NCI-H524 (cell line): ENCODE results near the gene ABCA1.
A peak's percentile ranks its signal among the peaks of the same experiment; 100 is the strongest.
"Not testable (repeated sequence)": the region's sequence is repeated elsewhere in the genome, so short reads cannot be mapped to it uniquely, and the experiment has no call there.

Experiments used
- DNase-seq, 2 experiments: peaks; one replicate each; lab custom pipeline; 2025; lab: John Stamatoyannopoulos, UW

ABCA1 gene

GRCh38 chr9:104905153-104905901 is 22.6 kb downstream of the ABCA1 start:
- no peak for DNase-seq

GRCh38 chr9:104903609-104904008 is 24.3 kb downstream of the ABCA1 start:
- no peak for DNase-seq

GRCh38 chr9:104900871-104901270 is 27.1 kb downstream of the ABCA1 start:
- no peak for DNase-seq

GRCh38 chr9:104900324-104900723 is 27.6 kb downstream of the ABCA1 start:
- no peak for DNase-seq

- DNase-seq, result no peak
Measured at GRCh38 chr9:104899759-104900247, 28.2 kb downstream of the ABCA1 start.

GRCh38 chr9:104898376-104898775 is 29.6 kb downstream of the ABCA1 start:
- not testable (repeated sequence) for DNase-seq

- no peak for DNase-seq
Measured at GRCh38 chr9:104896131-104896530, 31.8 kb downstream of the ABCA1 start.

GRCh38 chr9:104895572-104895971 is 32.4 kb downstream of the ABCA1 start:
- no peak for DNase-seq

- no peak for DNase-seq
Measured at GRCh38 chr9:104892701-104893100, 35.3 kb downstream of the ABCA1 start.

GRCh38 chr9:104890433-104890770 is 37.6 kb downstream of the ABCA1 start:
- DNase-seq, result no peak

GRCh38 chr9:104885818-104886709 is 41.9 kb downstream of the ABCA1 start:
- DNase-seq, result no peak

GRCh38 chr9:104883169-104883568 is 44.8 kb downstream of the ABCA1 start:
- no peak for DNase-seq

- peak; percentile 87 to 94 for DNase-seq
Measured at GRCh38 chr9:104882566-104882965, 45.4 kb downstream of the ABCA1 start.

- peak in 1 of 2 experiments; percentile 87 for DNase-seq
Measured at GRCh38 chr9:104882086-104882485, 45.9 kb downstream of the ABCA1 start.

- no peak for DNase-seq
Measured at GRCh38 chr9:104879555-104880309, 48.2 kb downstream of the ABCA1 start.

- no peak for DNase-seq
Measured at GRCh38 chr9:104876587-104876986, 51.4 kb downstream of the ABCA1 start.

- DNase-seq, result no peak
Measured at GRCh38 chr9:104875897-104876296, 52.1 kb downstream of the ABCA1 start.

GRCh38 chr9:104875320-104875719 is 52.6 kb downstream of the ABCA1 start:
- DNase-seq, result no peak

GRCh38 chr9:104873489-104873850 is 54.5 kb downstream of the ABCA1 start:
- no peak for DNase-seq

- no peak for DNase-seq
Measured at GRCh38 chr9:104872656-104873488, 55.1 kb downstream of the ABCA1 start.

- no peak for DNase-seq
Measured at GRCh38 chr9:104871961-104872527, 55.9 kb downstream of the ABCA1 start.
